C4-2B (cell line): Measurements from ENCODE around the gene NTRK3.

Experiments used
- H3K27ac ChIP-seq: fragments of 450-650 bp; 2 replicates; pipeline ENCODE4 v1.5.1; 2017
- ZFX ChIP-seq: fragments of 450-650 bp; IDR thresholded peaks from 2 replicates; pipeline ENCODE4 v1.6.1; 2017
- TF ChIP-seq, protein P1 (sequence below): fragments of 450-650 bp; conservative IDR thresholded peaks from 2 replicates; pipeline ENCODE4 v1.5.1; 2017; ENCODE audit warnings: mild to moderate bottlenecking

The NTRK3 gene

DNA sequence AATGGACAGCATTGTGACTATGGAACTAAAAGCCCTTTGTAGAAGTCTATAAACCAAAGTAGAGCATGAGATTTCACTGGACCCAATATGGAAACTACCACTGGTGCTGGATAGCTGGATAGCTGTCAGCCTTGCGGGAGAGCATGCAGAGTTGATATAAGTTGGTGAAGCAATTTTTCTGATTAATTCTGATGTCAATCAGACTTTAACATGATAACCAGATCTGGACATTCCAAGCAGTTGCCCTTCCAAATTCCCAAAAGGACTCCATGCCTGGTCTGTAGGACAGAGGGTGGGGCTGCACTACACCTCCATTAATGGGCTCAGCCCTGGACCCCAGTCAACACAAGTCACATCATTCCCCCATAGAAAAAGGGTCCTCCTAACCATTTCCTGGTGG lies 437.8 kb downstream of the NTRK3 start:
- TF ChIP-seq, protein P1, sequence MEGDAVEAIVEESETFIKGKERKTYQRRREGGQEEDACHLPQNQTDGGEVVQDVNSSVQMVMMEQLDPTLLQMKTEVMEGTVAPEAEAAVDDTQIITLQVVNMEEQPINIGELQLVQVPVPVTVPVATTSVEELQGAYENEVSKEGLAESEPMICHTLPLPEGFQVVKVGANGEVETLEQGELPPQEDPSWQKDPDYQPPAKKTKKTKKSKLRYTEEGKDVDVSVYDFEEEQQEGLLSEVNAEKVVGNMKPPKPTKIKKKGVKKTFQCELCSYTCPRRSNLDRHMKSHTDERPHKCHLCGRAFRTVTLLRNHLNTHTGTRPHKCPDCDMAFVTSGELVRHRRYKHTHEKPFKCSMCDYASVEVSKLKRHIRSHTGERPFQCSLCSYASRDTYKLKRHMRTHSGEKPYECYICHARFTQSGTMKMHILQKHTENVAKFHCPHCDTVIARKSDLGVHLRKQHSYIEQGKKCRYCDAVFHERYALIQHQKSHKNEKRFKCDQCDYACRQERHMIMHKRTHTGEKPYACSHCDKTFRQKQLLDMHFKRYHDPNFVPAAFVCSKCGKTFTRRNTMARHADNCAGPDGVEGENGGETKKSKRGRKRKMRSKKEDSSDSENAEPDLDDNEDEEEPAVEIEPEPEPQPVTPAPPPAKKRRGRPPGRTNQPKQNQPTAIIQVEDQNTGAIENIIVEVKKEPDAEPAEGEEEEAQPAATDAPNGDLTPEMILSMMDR, result no peak
- TF ChIP-seq ZFX, result no peak
- H3K27ac ChIP-seq, result no peak overlapping the region

DNA sequence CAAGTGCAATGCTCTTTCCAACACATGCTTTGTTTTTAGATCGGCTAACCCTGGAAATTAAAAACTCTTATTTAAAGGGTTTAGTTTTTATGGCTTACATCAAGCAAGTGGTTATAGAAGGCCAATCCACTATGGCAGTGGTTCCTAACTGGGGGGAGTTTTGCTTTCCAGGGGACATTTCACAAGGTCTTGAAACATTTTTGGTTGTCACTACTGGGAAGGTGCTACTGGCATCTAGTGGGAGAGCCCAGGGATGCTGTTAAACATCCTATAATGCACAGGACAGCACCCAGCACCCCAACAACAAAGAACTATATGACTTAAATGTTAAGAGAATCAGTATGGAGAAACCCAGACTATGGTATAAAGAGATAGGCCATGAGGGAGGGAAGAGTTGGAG lies 439.0 kb downstream of the NTRK3 start:
- TF ChIP-seq ZFX, result no peak
- TF ChIP-seq, protein P1, result no peak
- H3K27ac ChIP-seq, result no peak overlapping the region

DNA sequence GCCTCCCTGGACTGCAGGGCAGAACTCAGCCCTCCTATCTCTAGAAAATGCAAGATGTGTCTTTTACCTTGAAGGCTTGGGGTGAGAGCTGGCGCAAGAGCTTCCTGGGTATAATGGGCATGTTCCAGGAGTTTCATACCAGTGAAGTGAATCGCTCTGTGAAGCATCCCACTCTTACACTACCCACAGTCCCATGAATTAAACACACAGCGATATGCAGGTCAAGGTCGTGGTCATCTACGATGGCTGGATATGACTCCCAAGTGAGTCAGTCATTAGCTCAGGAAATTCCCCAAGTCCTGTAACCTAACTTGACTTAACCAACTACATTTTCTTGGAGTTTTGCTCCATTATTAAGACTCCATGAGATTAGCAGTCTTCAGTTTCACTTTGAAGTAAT lies 439.7 kb downstream of the NTRK3 start:
- no peak overlapping the region for H3K27ac ChIP-seq
- TF ChIP-seq, protein P1, result no peak
- TF ChIP-seq ZFX, result no peak

DNA sequence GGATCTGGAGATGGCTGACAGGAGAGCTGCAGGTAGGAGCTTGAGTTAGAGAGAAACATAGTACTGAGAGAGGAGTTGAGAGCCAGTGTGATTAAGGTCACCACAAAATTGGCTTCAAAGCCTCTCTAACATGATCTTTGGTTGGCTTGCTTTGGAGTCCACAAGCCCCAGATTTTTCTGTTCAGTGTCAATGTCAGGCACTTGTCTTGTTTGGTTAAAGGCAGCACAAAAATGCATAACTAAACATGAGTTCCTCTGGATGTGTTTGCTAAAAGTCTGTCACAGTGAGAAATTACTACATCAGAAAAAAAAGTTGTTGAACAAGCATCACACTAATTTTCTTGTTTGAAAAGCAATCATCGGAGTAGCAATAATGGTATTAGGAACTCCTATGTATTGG lies 440.5 kb downstream of the NTRK3 start:
- TF ChIP-seq, protein P1, result no peak
- no peak overlapping the region for H3K27ac ChIP-seq
